ENCODE results near the gene SUGCT. TPM values are rescaled to one million over a fixed set of nuclear protein-coding genes. Genes with fewer than 3 reads are reported as not detected.

The SUGCT gene
- total RNA-seq, 1 donor from 2014 or later = 9.8 TPM

DNA sequence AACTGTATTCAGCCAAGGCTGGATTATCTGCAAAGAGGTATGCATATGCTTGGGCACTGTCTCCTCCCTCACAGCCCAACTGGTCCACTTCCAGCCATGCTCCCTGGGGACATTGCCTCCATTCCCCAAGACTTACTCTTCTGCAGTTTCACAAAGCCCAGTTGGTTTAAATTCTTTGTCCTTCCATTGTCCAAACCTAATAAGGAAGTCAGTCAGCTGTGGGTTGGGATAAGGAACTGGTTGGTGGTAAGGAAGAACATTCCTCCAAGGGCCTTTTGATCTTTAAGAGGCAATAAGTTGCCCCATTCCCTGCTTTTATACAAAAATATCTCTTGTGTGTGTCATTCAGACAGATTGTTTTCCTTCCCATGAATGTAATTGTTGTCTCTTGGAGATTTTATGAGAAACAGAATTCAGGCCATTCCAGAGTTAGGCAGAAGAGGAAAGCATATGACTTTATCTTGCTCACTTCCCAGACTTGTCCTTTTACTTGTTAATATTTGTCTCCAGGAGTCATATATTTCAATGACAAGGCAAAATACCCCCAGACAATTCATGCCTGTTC lies 673.7 kb downstream of the SUGCT start:
- H3K27me3 Mint-ChIP-seq (ENCODE audit: low read depth) = no peaks in the 10 kb centered on the region
- DNase-seq (ENCODE audit: low spot score in 2 of 2, unreplicated experiment in 2 of 2) = no peak
- peaks cover 20% of the 10 kb centered on the region for H3K36me3 Mint-ChIP-seq
- no peak overlapping the region for H3K4me3 Mint-ChIP-seq
- no peak for TF ChIP-seq CTCF (IDR thresholded peaks at IDR 0.05; ENCODE audit: unreplicated experiment)
- H3K9me3 Mint-ChIP-seq = peaks cover 43% of the 10 kb centered on the region
- no peaks in the 10 kb centered on the region for H3K4me1 Mint-ChIP-seq
- H3K27ac Mint-ChIP-seq = no peak overlapping the region

DNA sequence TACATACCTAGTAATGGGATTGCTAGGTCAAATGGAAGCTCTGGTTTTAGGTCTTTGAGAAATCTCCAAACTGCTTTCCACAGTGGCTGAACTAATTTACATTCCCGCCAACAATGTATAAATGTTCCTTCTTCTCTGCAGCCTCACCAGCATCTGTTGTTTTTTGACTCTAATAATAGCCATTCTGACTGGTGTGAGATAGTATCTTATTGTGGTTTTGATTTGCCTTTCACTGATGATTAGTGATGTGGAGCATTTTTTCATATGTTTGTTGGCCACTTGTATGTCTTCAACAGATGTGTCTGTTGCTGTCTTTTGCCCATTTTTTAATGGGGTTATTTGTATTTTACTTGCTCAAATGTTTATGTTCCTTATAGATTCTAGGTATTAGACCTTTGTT lies 675.5 kb downstream of the SUGCT start:
- Mint-ChIP-seq H3K4me1 (no peaks in the 10 kb centered on the region), H3K9me3 (peaks cover 45% of the 10 kb centered on the region), H3K27ac (no peak overlapping the region), H3K4me3 (no peak overlapping the region), H3K36me3 (peaks cover 20% of the 10 kb centered on the region), H3K27me3 (ENCODE audit: low read depth) (no peaks in the 10 kb centered on the region)
- TF ChIP-seq CTCF (IDR thresholded peaks at IDR 0.05; ENCODE audit: unreplicated experiment) = no peak
- DNase-seq (ENCODE audit: low spot score in 2 of 2, unreplicated experiment in 2 of 2) = no peak

DNA sequence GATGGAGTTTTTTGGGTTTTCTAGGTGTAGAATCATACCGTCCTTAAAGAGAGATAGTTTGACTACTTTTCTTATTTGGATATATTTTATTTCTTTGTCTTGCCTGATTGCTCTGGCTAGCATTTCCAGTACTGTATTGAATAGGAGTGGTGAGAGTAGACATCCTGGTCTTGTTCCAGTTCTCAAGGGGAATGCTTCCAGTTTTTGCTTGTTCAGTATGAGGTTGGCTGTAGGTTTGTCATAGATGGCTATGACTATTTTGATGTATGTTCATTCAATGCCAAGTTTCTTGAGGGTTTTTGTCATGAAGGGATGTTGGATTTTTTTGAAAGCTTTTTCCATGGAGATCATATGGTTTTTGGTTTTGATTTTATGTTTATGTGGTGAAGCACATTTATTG lies 676.9 kb downstream of the SUGCT start:
- H3K4me3 Mint-ChIP-seq = no peak overlapping the region
- no peaks in the 10 kb centered on the region for H3K4me1 Mint-ChIP-seq
- peaks cover 20% of the 10 kb centered on the region for H3K36me3 Mint-ChIP-seq
- peaks cover 49% of the 10 kb centered on the region for H3K9me3 Mint-ChIP-seq
- no peak for DNase-seq (ENCODE audit: low spot score in 2 of 2, unreplicated experiment in 2 of 2)
- no peaks in the 10 kb centered on the region for H3K27me3 Mint-ChIP-seq (ENCODE audit: low read depth)
- H3K27ac Mint-ChIP-seq = no peak overlapping the region
- TF ChIP-seq CTCF (IDR thresholded peaks at IDR 0.05; ENCODE audit: unreplicated experiment) = no peak

DNA sequence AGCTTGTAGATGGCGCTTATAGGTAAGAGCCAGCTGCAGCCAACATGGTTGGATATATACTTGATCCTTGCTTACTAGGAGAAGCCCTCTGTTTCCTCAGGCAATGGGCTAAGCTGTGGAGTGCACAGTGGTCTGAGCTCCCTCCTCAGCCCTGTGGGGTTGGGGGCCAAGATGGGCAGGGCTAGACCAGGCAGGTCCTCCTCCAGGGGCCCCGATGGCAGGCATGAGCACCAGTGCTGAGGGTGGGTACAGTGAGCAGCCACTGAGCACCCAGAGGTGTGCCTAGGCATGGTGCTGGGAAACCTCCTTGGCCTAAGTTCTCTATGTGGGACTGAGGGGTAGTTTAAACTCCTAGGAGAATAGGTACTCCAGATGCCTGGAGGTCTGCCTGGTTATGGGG lies 680.2 kb downstream of the SUGCT start:
- no peak for TF ChIP-seq CTCF (IDR thresholded peaks at IDR 0.05; ENCODE audit: unreplicated experiment)
- DNase-seq (ENCODE audit: low spot score in 2 of 2, unreplicated experiment in 2 of 2) = no peak
- Mint-ChIP-seq H3K27me3 (ENCODE audit: low read depth) (no peaks in the 10 kb centered on the region), H3K27ac (no peak overlapping the region), H3K36me3 (peaks cover 23% of the 10 kb centered on the region), H3K9me3 (peaks cover 60% of the 10 kb centered on the region), H3K4me1 (no peaks in the 10 kb centered on the region), H3K4me3 (no peak overlapping the region)

DNA sequence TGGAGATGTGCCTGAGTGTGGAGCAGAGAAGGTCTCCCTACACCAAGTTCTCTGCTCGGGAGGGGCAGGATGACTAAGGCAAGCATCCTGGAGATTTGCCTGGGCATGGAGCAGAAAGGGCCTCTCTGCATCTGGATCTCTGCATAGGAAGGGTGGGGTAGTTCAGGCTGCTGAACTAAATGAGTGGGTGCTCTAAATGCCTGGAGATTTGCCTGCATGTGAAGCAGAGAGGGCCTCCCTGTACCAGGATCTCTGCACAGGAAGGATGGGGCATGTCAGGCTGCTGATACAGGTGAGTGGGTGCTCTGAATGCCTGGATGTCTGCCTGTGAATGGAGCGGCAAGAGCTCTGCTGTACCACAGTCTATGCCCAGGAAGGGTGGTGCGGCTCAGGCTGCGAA lies 680.7 kb downstream of the SUGCT start:
- H3K36me3 Mint-ChIP-seq = peaks cover 21% of the 10 kb centered on the region
- no peak for DNase-seq (ENCODE audit: low spot score in 2 of 2, unreplicated experiment in 2 of 2)
- no peaks in the 10 kb centered on the region for H3K4me1 Mint-ChIP-seq
- no peak for TF ChIP-seq CTCF (IDR thresholded peaks at IDR 0.05; ENCODE audit: unreplicated experiment)
- no peak overlapping the region for H3K27ac Mint-ChIP-seq
- H3K9me3 Mint-ChIP-seq = peaks cover 57% of the 10 kb centered on the region
- no peaks in the 10 kb centered on the region for H3K27me3 Mint-ChIP-seq (ENCODE audit: low read depth)
- no peak overlapping the region for H3K4me3 Mint-ChIP-seq

GRCh38 chr7:40822861-40823260 lies 688.1 kb downstream of the SUGCT start:
- TF ChIP-seq CTCF (IDR thresholded peaks at IDR 0.05; ENCODE audit: unreplicated experiment) = no peak
- Mint-ChIP-seq H3K4me1 (peaks cover 30% of the 10 kb centered on the region), H3K27ac (no peak overlapping the region)

More at GRCh38 chr7:40822861-40823260, 688.1 kb downstream of the SUGCT start:
- DNase-seq (ENCODE audit: low spot score in 2 of 2, unreplicated experiment in 2 of 2) = no peak
- Mint-ChIP-seq H3K36me3 (peaks cover 4% of the 10 kb centered on the region), H3K27me3 (ENCODE audit: low read depth) (no peaks in the 10 kb centered on the region), H3K4me3 (no peak overlapping the region), H3K9me3 (peaks cover 5% of the 10 kb centered on the region)

Measured in mesothelial cell of epicardium (in vitro differentiated cells).